Left lung (tissue), 10 donors: ENCODE results near the gene LDLRAD3. TPM values are rescaled to one million over a fixed set of nuclear protein-coding genes. Genes with fewer than 3 reads are reported as not detected.

Experiments used
- ATAC-seq: fragments of 200-7000 bp; cut with Tn5 transposase; one replicate; pipeline ENCODE4 v1.9.1; 2020; ENCODE audit warnings: moderate library complexity
- DNase-seq, 4 donors: peaks; one replicate each; pipeline ENCODE4 v3.0.0-alpha.2; 2013 to 2020
- H3K27ac ChIP-seq, 2 donors: fragments of 200-600 bp; sonication (generic) in 1 of 2; one replicate each; pipeline versions ENCODE4 v1.5.0 to v1.8.0; 2020 to 2021
- H3K27me3 ChIP-seq, 2 donors: fragments of 200-600 bp; sonication (generic) in 1 of 2; one replicate each; pipeline versions ENCODE4 v1.5.0 to v1.8.0; 2020 to 2021
- H3K36me3 ChIP-seq, 2 donors: fragments of 200-600 bp; sonication (generic) in 1 of 2; one replicate each; pipeline versions ENCODE4 v1.5.0 to v1.8.0; 2020 to 2021
- H3K4me1 ChIP-seq, 2 donors: fragments of 200-600 bp; one replicate each; pipeline ENCODE4 v1.8.0; 2021
- H3K4me3 ChIP-seq, 2 donors: fragments of 200-600 bp; sonication (generic) in 1 of 2; one replicate each; pipeline versions ENCODE4 v1.5.0 to v1.8.0; 2020 to 2021; ENCODE audit warnings: mild to moderate bottlenecking in 1 of 2
- H3K9me3 ChIP-seq, 2 donors: fragments of 200-600 bp; sonication (generic) in 1 of 2; one replicate each; pipeline versions ENCODE4 v1.5.0 to v1.8.0; 2020 to 2021
- CTCF ChIP-seq, 2 donors: fragments of 200-600 bp; sonication (generic) in 1 of 2; IDR thresholded peaks; one replicate each; pipeline versions ENCODE4 v1.5.0 to v1.8.0; 2021; ENCODE audit warnings: antibody characterized with exemption in 2 of 2
- intact Hi-C, 2 donors: fragments of 100-400 bp; cut with DNase I; formaldehyde crosslinking; loops; one replicate each; pipeline versions ENCODE4 v1.11.2 to v1.14.2; 2022
- polyA plus RNA-seq, 6 donors: library from polyadenylated mRNA; unstranded; fragments of 120-200 nt; gene quantifications; one replicate each; pipeline ENCODE4 v1.2.1, GENCODE V29; 2013; ENCODE audit not compliant: insufficient read length in 6 of 6
- total RNA-seq, 2 donors: library from RNA; stranded (reverse); fragmentation: NEBNext Ultra II Directional; extraction: Animal tissue kit (Norgen Biotek cat#: 25700); gene quantifications; one replicate each; pipeline ENCODE4 v1.2.1, GENCODE V29; 2021
- donor health status: DM: no; HTN: yes; CAD: no.
- donor health status: DM: no; HTN: no; CAD: no.

The LDLRAD3 gene
- total and polyA plus RNA-seq, 8 donors, result 7.1 to 18.2 (median 16.8) TPM

DNA sequence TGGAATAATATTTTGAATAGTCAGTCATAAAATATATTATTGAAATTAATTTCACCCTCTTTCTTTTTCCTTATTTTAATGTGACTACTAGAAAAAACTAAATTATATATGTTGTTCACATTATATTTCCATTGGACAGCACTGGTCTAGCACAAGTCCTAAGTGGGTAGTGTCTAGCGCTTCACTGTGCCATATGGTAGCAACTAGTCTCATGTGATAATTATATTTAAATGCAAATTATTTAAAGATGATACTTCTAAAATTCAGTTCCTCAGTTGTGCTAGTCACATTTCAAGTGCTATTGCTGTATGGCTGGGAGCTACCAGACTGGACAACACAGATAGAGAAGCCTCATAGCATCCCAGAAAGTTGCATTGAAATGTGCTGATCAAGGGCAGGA is 19.1 kb upstream of the LDLRAD3 start:
- TF ChIP-seq CTCF (IDR thresholded peaks at IDR 0.05), result no peak
- Histone ChIP-seq H3K27ac (no peak overlapping the region), H3K27me3 (peaks cover 0 to 9% of the 10 kb centered on the region in 2 donors), H3K9me3 (no peaks in the 10 kb centered on the region), H3K36me3 (no peaks in the 10 kb centered on the region), H3K4me3 (no peak overlapping the region), H3K4me1 (peaks cover 0 to 21% of the 10 kb centered on the region in 2 donors)
- ATAC-seq (no peak), DNase-seq (no peak)
- intact Hi-C loops, result no loop called here

DNA sequence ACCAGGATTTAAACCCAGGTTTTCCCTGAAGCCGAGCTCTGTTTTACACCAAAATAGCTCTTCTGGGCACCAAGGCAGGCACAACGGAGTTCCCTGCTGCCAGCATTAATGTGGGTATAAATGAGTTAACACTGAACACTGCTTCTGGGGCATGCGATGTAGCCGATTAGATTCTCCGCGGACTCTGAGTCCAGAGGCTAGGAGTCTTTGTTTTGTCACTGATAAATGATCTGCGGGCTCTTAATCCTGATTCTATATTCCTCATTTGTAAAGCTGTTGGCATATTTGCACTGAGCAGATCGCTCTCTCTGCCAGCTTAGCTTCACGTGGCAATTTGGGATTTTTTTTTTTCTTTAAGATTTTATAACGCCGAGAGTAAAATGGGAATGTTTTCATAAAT is 16.8 kb upstream of the LDLRAD3 start:
- Histone ChIP-seq H3K4me3 (no peak overlapping the region), H3K9me3 (no peaks in the 10 kb centered on the region), H3K36me3 (no peaks in the 10 kb centered on the region), H3K27me3 (no peaks in the 10 kb centered on the region), H3K27ac (no peak overlapping the region), H3K4me1 (peaks cover 0 to 21% of the 10 kb centered on the region in 2 donors)
- ATAC-seq (no peak), DNase-seq (no peak)
- intact Hi-C loops, result no loop called here
- TF ChIP-seq CTCF (IDR thresholded peaks at IDR 0.05), result no peak

DNA sequence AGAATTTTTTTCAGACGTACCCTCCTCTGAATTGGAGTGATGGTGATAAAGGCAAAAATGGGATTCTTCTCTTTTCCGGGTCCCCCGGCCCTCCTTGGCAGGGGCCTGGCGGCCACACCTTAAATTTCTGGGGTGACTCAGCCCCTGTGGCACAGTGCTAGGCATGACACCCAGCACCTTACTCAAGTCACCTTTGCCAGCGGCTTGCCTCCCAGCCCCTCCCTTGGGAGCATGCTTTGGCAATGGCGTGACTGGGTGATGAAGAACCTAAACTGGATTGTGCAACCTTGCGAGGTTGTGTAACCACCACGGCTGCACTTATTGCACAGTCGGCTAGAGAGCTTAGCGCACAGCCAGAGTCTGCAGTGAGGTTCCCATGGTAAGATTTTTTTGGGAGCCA is 16.2 kb upstream of the LDLRAD3 start:
- DNase-seq, result peak in 3 of 4 donors; percentile 41 to 86 (median 84)
- intact Hi-C loops, result no loop called here
- no peak overlapping the region for H3K27ac ChIP-seq
- peak; percentile 95 for ATAC-seq
- H3K36me3 ChIP-seq, result no peaks in the 10 kb centered on the region
- no peak for TF ChIP-seq CTCF (IDR thresholded peaks at IDR 0.05)
- peaks cover 0 to 21% of the 10 kb centered on the region in 2 donors for H3K4me1 ChIP-seq
- no peak overlapping the region for H3K4me3 ChIP-seq
- no peaks in the 10 kb centered on the region for H3K9me3 ChIP-seq
- H3K27me3 ChIP-seq, result no peaks in the 10 kb centered on the region

DNA sequence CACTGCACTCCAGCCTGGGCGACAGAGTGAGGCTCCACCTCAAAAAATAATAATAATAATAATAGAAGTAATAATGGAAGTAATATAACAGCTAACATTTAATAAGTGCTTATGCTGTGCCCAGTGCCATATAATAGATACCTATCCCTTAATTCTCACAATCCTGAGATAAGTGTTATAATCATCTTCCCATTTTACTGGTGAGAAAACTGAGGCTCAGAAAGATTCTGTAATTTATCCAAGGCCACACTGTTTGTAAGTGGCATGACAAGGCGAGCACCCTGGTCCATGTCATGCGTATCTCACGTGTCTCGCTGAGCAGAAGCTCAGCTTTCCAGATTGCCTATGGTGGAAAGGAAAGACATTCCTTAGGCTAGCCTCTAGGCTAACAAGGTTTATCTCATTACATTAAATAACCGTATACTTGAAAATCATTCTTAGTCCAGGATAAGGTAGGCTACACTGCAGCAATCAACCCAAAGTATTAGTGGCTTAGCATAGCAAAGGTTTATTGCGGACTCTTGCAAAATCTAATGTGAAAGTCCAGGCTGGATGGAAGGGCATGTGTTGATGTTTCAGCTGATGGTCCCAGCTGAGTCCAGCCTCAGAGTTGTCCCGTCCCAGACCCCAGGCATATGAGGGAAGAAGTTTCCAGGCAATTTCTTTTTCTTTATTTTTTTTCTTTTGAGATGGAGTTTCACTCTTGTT is 15.0 kb upstream of the LDLRAD3 start:
- intact Hi-C loops, result no loop called here
- Histone ChIP-seq H3K36me3 (no peaks in the 10 kb centered on the region), H3K4me3 (no peak overlapping the region), H3K27me3 (no peaks in the 10 kb centered on the region), H3K9me3 (no peaks in the 10 kb centered on the region), H3K27ac (no peak overlapping the region), H3K4me1 (peaks cover 3 to 25% of the 10 kb centered on the region in 2 donors)
- no peak for TF ChIP-seq CTCF (IDR thresholded peaks at IDR 0.05)
- DNase-seq (no peak), ATAC-seq (no peak)

DNA sequence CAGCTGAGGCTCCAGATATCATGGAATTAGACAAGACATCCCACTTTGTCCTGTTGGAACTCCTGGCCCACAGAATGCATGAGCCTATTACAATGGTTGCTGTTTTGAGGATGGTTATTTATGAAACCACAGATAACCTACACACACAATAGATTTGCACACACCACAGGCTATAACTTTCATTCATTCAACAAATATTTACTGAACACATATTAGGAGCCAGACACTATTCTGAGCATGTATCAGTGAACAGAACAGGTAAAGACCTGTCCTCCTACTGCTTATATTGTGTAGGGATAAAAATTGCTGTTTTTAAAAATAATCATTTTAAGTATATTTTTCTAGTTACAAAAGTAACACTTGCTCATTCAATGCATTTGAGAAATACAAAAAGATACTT is 13.4 kb upstream of the LDLRAD3 start:
- Histone ChIP-seq H3K36me3 (no peaks in the 10 kb centered on the region), H3K9me3 (no peaks in the 10 kb centered on the region), H3K27ac (no peak overlapping the region), H3K4me3 (no peak overlapping the region), H3K4me1 (peaks cover 3 to 25% of the 10 kb centered on the region in 2 donors), H3K27me3 (no peaks in the 10 kb centered on the region)
- TF ChIP-seq CTCF (IDR thresholded peaks at IDR 0.05), result no peak
- intact Hi-C loops, result no loop called here
- DNase-seq (no peak), ATAC-seq (no peak)
